DMS 273 (cell line): Measurements from ENCODE around the gene SPTSSA.
"Not testable (repeated sequence)": the region's sequence is repeated elsewhere in the genome, so short reads cannot be mapped to it uniquely, and the experiment has no call there.

Experiments
- DNase-seq: peaks from one replicate; lab custom pipeline; 2025; ENCODE audit not compliant: unreplicated experiment; lab: John Stamatoyannopoulos, UW

Gene SPTSSA

DNA sequence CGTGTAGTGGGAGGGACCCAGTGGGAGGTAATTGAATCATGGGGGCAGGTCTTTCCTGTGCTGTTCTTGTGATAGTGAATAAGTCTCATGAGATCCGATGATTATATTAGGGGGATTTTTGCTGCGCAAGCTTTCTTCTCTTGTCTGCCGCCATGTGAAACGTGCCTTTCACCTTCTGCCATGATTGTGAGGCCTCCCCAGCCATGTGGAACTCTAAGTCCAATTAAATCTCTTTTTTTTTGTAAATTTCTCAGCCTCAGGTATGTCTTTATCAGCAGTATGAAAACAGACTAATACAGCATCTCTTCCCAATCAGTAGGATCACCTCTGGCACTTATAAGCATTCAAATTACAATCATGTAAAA, 34.0 kb downstream of the SPTSSA start:
- DNase-seq: not testable (repeated sequence)

DNA sequence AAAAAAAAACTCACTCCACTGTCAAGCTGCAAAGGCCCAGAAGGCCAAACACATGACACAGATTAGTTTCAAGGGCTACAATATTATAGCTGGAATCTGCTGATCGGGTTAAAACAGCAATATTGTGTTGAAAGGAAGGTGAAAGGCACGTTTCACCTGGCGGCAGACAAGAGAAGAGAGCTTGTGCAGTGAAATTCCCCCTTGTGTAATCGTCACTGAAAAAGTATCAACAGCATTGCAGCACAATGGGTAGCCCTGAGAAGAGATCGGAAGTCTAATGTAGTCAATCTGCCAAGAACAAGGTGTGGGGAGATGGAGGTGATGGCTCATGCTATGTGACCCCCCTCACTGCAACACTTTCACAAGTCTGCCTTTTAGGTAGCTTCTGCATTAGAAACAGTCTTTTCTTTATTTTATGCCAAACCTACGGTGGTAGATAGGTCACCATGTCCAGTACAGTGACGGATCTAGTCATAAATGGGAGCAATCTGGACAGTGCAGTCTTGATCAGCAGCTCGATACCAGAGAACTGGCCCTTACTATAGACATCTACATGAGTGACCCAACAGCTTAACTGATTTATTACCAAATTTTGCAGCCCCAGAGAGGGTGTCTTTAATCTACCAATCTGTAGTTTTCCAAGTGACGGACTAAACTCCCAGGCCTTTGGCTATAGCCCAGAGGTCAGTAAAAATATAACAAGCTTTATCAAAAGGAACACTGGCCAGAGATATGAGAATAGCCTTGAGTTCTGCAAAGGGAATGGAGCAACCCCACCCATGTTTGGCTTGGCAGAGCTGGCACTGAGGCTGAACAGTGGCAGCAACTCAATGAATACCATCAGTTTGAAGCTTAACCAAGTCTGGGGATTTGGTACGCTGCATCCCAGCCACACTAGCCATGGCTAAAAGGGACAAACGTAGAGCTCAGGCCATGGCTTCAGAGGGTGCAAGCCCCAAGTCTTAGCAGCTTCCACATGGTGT, 35.4 kb downstream of the SPTSSA start:
- DNase-seq: no peak

DNA sequence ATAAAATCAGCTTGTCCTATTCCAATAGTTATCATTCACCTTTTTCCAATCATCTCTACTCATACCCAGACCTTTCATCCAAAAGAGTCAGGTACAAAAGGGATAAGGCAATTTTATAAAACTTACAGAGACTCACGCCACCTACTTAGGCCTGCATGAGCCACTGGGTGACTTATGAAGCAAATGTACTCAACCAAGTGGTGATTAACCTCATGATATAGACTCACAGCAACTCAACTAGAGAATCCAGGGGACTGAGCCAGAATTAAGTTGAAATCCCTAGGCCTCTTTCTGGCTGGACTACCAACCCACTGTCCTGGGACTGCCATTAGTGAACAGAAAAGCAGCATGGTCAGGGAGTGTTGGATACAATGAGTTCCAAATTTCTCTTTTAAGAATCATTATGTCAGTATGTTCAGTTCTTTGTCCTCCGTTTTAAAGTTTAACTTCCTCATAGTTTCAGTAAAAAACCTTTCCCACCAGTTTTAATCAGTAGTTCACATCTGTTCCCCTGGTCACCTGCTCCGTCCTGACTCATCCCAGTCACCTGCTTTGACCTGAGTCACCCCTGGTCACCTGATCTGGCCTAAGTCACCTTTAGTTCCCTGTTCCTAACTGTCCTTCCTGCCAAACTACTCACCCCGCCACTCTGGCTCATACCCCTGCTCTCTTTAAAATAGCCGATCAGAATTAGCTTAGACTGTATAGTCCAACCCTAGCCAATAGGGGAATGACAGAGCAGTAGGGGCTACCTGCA, 36.8 kb downstream of the SPTSSA start:
- DNase-seq: no peak

GRCh38 chr14:34424488-34424887, 37.6 kb downstream of the SPTSSA start:
- no peak for DNase-seq

DNA sequence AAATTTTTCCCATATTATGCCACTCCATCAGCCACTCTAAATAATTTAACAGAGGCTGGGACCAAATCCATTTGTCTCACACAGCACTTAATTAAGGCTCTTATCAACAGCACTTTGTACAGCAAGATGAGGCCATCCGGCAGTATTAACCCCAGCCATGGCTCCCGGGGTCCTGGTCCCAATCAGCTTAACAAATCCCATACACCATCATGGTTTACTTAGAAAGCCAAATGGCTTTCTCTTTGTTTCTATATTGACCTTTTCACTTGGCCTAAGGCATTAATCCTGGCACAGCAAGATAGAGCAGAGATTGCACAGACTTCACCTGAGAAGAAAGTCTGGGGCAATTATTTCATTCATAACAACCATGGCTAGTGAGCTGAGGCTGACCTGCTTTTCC, 38.6 kb downstream of the SPTSSA start:
- DNase-seq: no peak

GRCh38 chr14:34420547-34421150, 41.4 kb downstream of the SPTSSA start:
- no peak for DNase-seq

DNA sequence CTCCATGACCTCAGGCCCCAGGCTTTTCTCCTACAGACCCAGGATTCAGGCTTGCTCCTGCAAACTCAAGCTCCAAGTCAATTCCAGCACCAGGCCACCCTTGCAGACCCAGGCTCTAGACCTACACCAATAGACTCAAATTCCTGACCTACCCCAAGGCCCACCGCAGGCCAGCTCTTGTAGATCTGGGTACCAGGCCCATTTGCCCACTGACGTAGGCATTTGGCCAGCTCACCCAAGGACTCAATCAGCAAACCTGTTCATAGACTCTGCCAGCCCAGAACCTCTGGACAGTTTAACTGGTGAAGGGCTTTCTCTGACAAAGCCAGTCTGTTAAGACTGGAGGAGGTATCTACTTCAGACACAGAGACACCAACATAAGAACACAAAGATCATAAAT, 52.3 kb downstream of the SPTSSA start:
- no peak for DNase-seq

DNA sequence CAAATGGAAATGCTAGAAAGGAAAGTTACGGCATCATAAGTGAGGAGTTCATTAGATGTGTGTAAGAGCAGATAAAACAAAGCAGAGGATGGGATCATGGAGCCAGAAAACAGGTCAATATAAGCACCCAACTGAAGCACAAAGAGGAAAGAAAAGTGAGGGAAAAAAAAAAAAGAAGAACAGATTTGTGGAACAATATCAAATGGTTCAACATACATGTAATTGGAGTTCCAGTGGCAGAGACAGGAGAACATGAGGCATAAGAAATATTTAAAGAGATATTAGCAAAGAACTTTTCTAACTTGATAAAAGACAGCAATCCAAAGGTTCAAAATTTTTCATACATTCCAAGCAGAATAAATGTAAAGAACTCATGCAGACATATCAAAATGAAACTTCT, 54.1 kb downstream of the SPTSSA start:
- no peak for DNase-seq

GRCh38 chr14:34404416-34404815, 57.6 kb downstream of the SPTSSA start:
- no peak for DNase-seq

DNA sequence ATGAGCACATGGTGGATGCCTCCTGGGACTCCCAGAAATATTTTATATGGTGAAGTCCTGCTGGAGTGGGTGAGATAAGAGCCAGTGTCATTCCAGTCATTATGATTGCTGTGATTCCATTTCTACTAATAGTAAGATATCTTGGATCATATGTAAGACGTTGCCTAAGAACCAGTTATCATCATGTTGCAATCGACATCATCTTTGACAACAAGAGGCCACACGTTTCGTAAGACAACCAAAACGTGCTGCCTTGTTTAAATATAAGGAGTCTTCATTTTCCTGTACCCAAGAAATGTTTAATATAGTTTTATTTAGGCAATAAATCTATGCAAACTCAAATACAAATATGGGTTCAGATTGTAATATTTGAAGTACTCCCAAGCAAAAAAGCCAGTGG, 58.4 kb downstream of the SPTSSA start:
- no peak for DNase-seq

DNA sequence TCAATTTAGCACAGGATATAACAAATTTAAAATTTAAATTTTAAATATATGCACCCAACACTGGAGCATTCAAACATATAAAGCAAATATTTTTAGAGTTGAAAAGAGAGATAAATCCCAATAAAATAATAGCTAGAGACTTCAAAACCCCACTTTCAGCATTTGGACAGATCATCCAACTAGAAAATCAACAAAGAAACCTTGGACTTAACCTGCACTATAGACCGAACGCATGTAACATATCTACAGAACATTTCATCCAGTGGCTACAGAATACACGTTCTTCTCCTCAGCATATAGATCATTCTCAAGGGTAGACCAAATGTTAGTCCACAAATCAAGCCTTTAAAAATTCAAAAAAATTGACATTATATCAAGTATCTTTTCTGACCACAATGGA, 64.0 kb downstream of the SPTSSA start:
- DNase-seq: no peak

GRCh38 chr14:34387974-34388516, 74.0 kb downstream of the SPTSSA start:
- no peak for DNase-seq

DNA sequence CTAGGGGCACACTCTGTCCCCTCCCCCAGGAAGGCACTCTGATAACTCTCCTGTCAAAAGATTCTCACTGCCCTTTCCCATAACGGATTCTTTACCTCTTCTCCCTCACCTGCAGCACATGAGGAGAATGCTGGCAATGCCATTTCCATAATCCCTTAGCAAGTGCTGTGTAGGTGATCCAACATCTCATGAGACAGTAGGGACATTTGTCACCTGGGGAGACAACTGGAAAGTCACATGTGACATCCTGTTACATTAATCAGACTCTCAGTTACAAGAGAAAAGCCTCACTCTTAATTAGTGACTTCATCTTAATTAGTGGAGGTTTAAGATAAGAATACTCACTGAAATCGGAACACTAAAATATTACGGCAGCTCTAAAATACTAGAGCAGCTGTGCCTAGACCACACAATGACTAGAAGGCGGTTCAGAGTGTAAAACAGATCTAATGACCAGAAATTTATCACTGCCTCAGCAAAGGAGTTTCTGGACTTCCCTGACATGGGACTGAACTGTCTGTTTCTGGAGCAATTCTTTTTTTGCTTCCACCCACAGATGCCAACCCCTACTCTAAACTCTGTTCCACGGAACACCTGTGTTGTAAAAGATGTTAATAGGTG, 75.1 kb downstream of the SPTSSA start:
- no peak for DNase-seq

- not testable (repeated sequence) for DNase-seq
Measured at GRCh38 chr14:34385881-34386280, 76.2 kb downstream of the SPTSSA start.

GRCh38 chr14:34383839-34384238, 78.2 kb downstream of the SPTSSA start:
- DNase-seq: no peak
